SIG-M5 treated with dmso at 0.1 percent for 504 hours (cell line): ENCODE data around the gene MICALL2.

Source experiments
- DNase-seq: peaks from one replicate; lab custom pipeline; 2025; ENCODE audit not compliant: unreplicated experiment; lab: John Stamatoyannopoulos, UW

Gene MICALL2

GRCh38 chr7:1419310-1419634 is 40.0 kb downstream of the MICALL2 start:
- no peak for DNase-seq

GRCh38 chr7:1418505-1419309 is 40.6 kb downstream of the MICALL2 start:
- DNase-seq: peak; percentile 33

- DNase-seq: no peak
These were observed 43.8 kb downstream of the MICALL2 start for GRCh38 chr7:1415389-1415990.

- no peak for DNase-seq
These were observed 45.2 kb downstream of the MICALL2 start for GRCh38 chr7:1413936-1414639.

GRCh38 chr7:1412322-1413261 is 46.7 kb downstream of the MICALL2 start:
- DNase-seq: peak; percentile 78

- no peak for DNase-seq
These were observed 47.9 kb downstream of the MICALL2 start for GRCh38 chr7:1411414-1411813.

- DNase-seq: no peak
These were observed 48.3 kb downstream of the MICALL2 start for GRCh38 chr7:1410992-1411391.

GRCh38 chr7:1409555-1409954 is 49.7 kb downstream of the MICALL2 start:
- no peak for DNase-seq

- no peak for DNase-seq
These were observed 50.8 kb downstream of the MICALL2 start for GRCh38 chr7:1408466-1408865.

GRCh38 chr7:1407892-1408291 is 51.4 kb downstream of the MICALL2 start:
- DNase-seq: no peak

GRCh38 chr7:1404898-1405548 is 54.2 kb downstream of the MICALL2 start:
- DNase-seq: no peak

GRCh38 chr7:1404460-1404809 is 54.8 kb downstream of the MICALL2 start:
- DNase-seq: no peak

- no peak for DNase-seq
These were observed 55.4 kb downstream of the MICALL2 start for GRCh38 chr7:1403638-1404459.

- DNase-seq: no peak
These were observed 56.3 kb downstream of the MICALL2 start for GRCh38 chr7:1402791-1403637.

GRCh38 chr7:1402110-1402790 is 57.0 kb downstream of the MICALL2 start:
- no peak for DNase-seq

- no peak for DNase-seq
These were observed 58.3 kb downstream of the MICALL2 start for GRCh38 chr7:1401011-1401410.

- no peak for DNase-seq
These were observed 58.9 kb downstream of the MICALL2 start for GRCh38 chr7:1400371-1400770.
